Measurements from ENCODE around the gene OR10K2. TPM values are rescaled to one million over a fixed set of nuclear protein-coding genes. Genes with fewer than 3 reads are reported as not detected.
"Not testable (repeated sequence)": the region's sequence is repeated elsewhere in the genome, so short reads cannot be mapped to it uniquely, and the experiment has no call there.

Gene OR10K2, protein sequence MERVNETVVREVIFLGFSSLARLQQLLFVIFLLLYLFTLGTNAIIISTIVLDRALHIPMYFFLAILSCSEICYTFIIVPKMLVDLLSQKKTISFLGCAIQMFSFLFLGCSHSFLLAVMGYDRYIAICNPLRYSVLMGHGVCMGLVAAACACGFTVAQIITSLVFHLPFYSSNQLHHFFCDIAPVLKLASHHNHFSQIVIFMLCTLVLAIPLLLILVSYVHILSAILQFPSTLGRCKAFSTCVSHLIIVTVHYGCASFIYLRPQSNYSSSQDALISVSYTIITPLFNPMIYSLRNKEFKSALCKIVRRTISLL
- total RNA-seq, result not detected
- under 1 TPM in 1 of 8 donors, not detected in 7; 0.31 TPM for polyA plus RNA-seq (ENCODE audit: insufficient read depth in 1 of 8, insufficient read length in 8 of 8, low replicate concordance in 1 of 8)
- long read RNA-seq, donor 1, result 0 reads
- long read RNA-seq, donor 2, result 0 reads
- long read RNA-seq, donor 3, result 0 reads
- long read RNA-seq, donor 4, result 0 reads
- long read RNA-seq, donor 5, result 0 reads
- long read RNA-seq, donor 6, result 0 reads
- long read RNA-seq, donor 7, result 0 reads
- long read RNA-seq, donor 8, result 0 reads
- long read RNA-seq, donor 9, result 0 reads
- long read RNA-seq, donor 10, result 0 reads
- long read RNA-seq, donor 11, result 0 reads

DNA sequence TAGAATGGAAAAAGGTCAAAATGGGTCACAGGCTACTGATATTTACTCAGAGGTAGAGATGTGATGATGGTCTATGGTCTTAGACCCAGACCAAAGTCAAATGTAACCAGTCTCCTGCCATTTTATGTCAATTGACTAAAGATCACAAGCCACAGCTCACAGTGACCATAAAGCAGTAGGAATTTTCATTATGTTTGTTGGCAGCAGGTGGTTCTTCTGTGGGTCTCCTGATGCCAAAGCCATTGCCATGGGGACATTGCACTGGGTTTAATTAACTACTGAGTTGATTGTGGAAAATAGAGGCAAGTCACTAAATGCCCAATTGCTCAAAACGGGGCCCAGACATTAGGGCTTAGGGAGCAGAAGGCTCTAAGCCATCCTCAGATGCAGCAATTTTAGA is at the start of gene OR10K2:
Gene OR10K2, minus strand, starts transcription at position 101 of the 400 bp plus-strand sequence. CDS start 5,371 bp downstream, outside the sequence.
- Histone ChIP-seq H3K4me1 (ENCODE audit: control insufficient read depth, insufficient read depth, low read length) (no peaks in the 10 kb centered on the region), H3K9me3 (replicated peaks; ENCODE audit: control insufficient read depth, low read depth, low read length) (no peaks in the 10 kb centered on the region), H3K4me3 (ENCODE audit: low read length) (no peak within 1 kb of the TSS), H3K27ac (ENCODE audit: low read length) (no peak within 1 kb of the TSS), H3K36me3 (ENCODE audit: control insufficient read depth, insufficient read depth, low read length) (no peaks in the 10 kb centered on the region), H3K27me3 (ENCODE audit: control insufficient read depth, insufficient read depth, low read length) (no peaks in the 10 kb centered on the region)
- DNase-seq, result no peak
- no CpG with 5 or more reads among the region's 1 CpG for WGBS (ENCODE audit: insufficient coverage)

DNA sequence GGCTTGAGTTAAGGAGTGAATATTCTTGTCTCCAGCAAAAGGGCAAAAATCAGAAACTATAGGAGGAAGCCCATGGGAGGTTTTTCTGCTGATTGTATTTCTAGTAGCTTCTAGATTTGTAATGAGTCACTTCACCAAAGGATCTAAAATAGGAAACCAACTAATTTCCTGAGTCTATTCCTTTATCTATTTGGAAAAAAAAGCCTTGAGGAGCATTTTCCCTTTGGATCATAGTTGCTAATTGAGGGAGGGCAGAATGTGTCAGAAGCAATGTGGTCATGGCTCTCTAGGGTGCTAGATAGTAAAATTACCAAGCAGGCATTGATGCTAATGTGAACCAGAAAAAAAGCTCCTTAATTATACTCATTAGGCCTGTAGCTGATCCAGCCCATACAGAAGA is 45.9 kb upstream of the OR10K2 start, which contains the start of gene OR10R2:
Gene OR10R2, plus strand, starts transcription at position 301 of the 400 bp plus-strand sequence. CDS start 106 bp downstream, outside the sequence.
- H3K4me1 ChIP-seq (ENCODE audit: control insufficient read depth, insufficient read depth, low read length), result no peaks in the 10 kb centered on the region
- no peaks in the 10 kb centered on the region for H3K9me3 ChIP-seq (replicated peaks; ENCODE audit: control insufficient read depth, low read depth, low read length)
- DNase-seq, result no peak
- no peak within 1 kb of the TSS for H3K27ac ChIP-seq (ENCODE audit: low read length)
- no peaks in the 10 kb centered on the region for H3K36me3 ChIP-seq (ENCODE audit: control insufficient read depth, insufficient read depth, low read length)
- H3K27me3 ChIP-seq (ENCODE audit: control insufficient read depth, insufficient read depth, low read length), result no peaks in the 10 kb centered on the region
- no peak within 1 kb of the TSS for H3K4me3 ChIP-seq (ENCODE audit: low read length)

DNA sequence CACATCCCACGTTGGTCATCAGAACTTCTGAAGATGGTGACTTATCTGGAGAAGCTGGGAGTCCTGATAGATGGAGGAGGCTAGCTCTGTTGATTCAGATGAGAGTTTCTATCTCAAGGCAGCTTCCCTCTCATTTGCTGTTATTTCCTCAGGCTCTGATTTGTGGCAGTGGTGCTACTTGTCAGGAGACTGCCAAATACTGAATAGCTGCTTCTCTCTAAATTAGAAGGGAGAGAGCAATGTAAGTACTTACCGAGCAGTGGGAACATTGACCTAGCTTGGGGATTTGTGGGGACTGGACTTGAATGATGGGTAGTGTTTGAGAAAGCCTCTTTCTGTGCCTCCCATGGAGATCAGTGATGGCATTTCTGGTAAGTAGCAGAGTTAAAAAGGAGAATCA is 35.5 kb upstream of the OR10K2 start, which contains the start of gene OR10K1:
Gene OR10K1, plus strand, starts transcription at position 301 of the 400 bp plus-strand sequence. CDS start 3,728 bp downstream, outside the sequence.
- H3K27me3 ChIP-seq (ENCODE audit: control insufficient read depth, insufficient read depth, low read length), result no peaks in the 10 kb centered on the region
- no peaks in the 10 kb centered on the region for H3K4me1 ChIP-seq (ENCODE audit: control insufficient read depth, insufficient read depth, low read length)
- H3K36me3 ChIP-seq (ENCODE audit: control insufficient read depth, insufficient read depth, low read length), result no peaks in the 10 kb centered on the region
- no peak within 1 kb of the TSS for H3K27ac ChIP-seq (ENCODE audit: low read length)
- no peak within 1 kb of the TSS for H3K4me3 ChIP-seq (ENCODE audit: low read length)
- DNase-seq, result no peak
- no peaks in the 10 kb centered on the region for H3K9me3 ChIP-seq (replicated peaks; ENCODE audit: control insufficient read depth, low read depth, low read length)
- WGBS (ENCODE audit: insufficient coverage), result 67% methylated on average over 1 of the region's 2 CpGs

DNA sequence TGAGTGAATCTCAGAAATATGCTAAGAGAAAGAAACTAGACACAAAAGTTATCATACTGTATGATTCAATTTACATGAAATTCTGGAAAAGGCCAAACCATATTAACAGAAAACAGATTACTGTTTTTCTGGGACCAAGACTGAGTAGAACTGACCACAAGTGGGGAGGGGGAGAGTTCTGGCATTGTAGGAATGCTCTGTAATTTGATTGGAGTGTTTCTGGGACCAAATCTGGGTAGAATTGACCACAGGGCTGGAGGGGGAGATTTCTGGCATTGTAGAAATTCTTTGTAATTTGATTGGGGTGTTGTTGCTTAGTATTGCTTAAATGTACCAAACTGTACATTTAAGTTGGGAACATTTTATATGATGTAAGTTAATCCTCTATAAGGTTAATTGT is 32.2 kb upstream of the OR10K2 start:
- Histone ChIP-seq H3K4me1 (ENCODE audit: control insufficient read depth, insufficient read depth, low read length) (no peaks in the 10 kb centered on the region), H3K4me3 (ENCODE audit: low read length) (no peak overlapping the region), H3K9me3 (replicated peaks; ENCODE audit: control insufficient read depth, low read depth, low read length) (no peaks in the 10 kb centered on the region), H3K27me3 (ENCODE audit: control insufficient read depth, insufficient read depth, low read length) (no peaks in the 10 kb centered on the region), H3K36me3 (ENCODE audit: control insufficient read depth, insufficient read depth, low read length) (no peaks in the 10 kb centered on the region), H3K27ac (ENCODE audit: low read length) (no peak overlapping the region)
- DNase-seq, result no peak

DNA sequence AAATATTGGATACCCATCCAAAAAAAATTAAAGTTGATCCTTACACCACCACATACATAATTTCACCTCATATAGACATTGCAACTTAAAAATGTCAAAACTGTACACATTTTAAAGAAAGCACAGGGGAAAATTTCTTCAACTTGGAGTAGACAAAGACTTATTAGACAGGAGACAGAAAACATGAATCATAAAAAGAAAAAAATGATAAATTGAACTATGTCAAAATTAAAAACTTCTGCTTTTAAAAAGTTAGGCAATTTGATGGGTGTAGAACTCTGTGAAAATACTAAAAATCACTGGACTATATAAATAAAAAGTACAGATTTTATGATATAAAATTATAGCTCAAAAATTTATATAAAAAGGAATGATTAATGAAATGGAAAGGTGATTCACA is 31.2 kb upstream of the OR10K2 start:
- Histone ChIP-seq H3K9me3 (replicated peaks; ENCODE audit: control insufficient read depth, low read depth, low read length) (no peaks in the 10 kb centered on the region), H3K27me3 (ENCODE audit: control insufficient read depth, insufficient read depth, low read length) (no peaks in the 10 kb centered on the region), H3K4me1 (ENCODE audit: control insufficient read depth, insufficient read depth, low read length) (no peaks in the 10 kb centered on the region), H3K36me3 (ENCODE audit: control insufficient read depth, insufficient read depth, low read length) (no peaks in the 10 kb centered on the region), H3K4me3 (ENCODE audit: low read length) (no peak overlapping the region), H3K27ac (ENCODE audit: low read length) (no peak overlapping the region)
- no peak for DNase-seq

DNA sequence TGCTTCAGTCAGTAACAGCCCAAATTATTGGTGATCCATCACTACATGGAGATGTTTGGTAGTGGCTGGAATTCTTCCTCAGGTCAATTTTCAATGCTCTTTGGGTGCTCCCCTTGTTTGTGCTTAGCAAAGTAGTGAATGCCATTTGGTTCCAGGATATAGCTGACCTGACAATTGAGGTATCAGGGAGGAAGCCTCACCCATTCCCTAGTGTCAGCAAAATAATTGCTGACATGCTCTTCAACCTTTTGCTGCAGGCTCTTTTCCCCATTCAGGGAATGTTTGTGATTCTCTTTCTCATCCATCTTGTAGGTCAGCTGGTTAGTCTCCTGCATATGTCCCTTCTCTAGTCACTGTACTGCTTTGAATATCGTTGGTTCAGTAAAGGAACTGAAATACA is 28.5 kb upstream of the OR10K2 start:
- no peaks in the 10 kb centered on the region for H3K27me3 ChIP-seq (ENCODE audit: control insufficient read depth, insufficient read depth, low read length)
- DNase-seq, result no peak
- no peak overlapping the region for H3K4me3 ChIP-seq (ENCODE audit: low read length)
- H3K36me3 ChIP-seq (ENCODE audit: control insufficient read depth, insufficient read depth, low read length), result no peaks in the 10 kb centered on the region
- WGBS (ENCODE audit: insufficient coverage), result 83% methylated on average over 1 of the region's 1 CpG
- H3K27ac ChIP-seq (ENCODE audit: low read length), result no peak overlapping the region
- H3K4me1 ChIP-seq (ENCODE audit: control insufficient read depth, insufficient read depth, low read length), result no peaks in the 10 kb centered on the region
- H3K9me3 ChIP-seq (replicated peaks; ENCODE audit: control insufficient read depth, low read depth, low read length), result no peaks in the 10 kb centered on the region

DNA sequence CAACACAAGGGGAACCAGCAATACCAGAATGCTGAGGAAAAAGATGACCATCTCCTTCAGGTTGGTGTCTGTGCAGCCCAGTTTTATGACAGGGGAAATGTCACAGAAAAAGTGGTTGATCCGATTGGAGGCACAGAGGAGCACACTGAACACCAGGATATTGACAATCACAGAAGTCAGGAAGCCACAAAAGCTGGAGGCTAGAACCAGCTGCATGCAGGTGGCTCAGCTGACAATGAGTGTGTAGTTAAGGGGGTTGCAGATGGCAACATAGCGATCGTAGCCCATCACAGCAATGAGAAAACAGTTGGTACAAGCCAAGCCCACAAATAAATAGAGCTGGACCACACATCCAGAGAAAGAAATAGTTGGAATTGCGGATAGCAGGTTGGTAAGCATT is 19.3 kb upstream of the OR10K2 start:
- 72% methylated on average over 4 of the region's 4 CpGs for WGBS (ENCODE audit: insufficient coverage)
- H3K4me3 ChIP-seq (ENCODE audit: low read length), result no peak overlapping the region
- no peak overlapping the region for H3K27ac ChIP-seq (ENCODE audit: low read length)
- no peak for DNase-seq
- H3K36me3 ChIP-seq (ENCODE audit: control insufficient read depth, insufficient read depth, low read length), result no peaks in the 10 kb centered on the region
- H3K27me3 ChIP-seq (ENCODE audit: control insufficient read depth, insufficient read depth, low read length), result no peaks in the 10 kb centered on the region
- no peaks in the 10 kb centered on the region for H3K4me1 ChIP-seq (ENCODE audit: control insufficient read depth, insufficient read depth, low read length)
- H3K9me3 ChIP-seq (replicated peaks; ENCODE audit: control insufficient read depth, low read depth, low read length), result no peaks in the 10 kb centered on the region

DNA sequence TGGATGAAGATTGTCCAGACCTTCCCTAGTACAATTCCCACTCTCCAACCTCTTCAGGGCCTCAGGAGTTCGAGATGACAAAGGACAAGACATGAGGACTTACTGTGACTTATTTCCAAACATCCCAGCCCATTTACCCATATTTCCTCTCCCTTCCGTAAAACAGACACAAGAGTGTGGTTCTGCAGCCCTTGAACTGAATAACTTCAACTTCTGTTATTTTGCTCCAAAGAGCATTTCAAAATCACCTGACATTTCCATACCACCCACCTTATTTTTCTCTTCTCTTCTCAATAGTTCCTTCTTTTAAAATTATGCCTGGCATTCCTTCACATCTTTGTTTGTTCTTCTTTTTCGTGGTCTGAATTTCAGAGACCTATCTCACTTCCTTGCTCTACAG is 8.7 kb upstream of the OR10K2 start:
- no peaks in the 10 kb centered on the region for H3K9me3 ChIP-seq (replicated peaks; ENCODE audit: control insufficient read depth, low read depth, low read length)
- WGBS (ENCODE audit: insufficient coverage), result 29% methylated on average over 3 of the region's 3 CpGs
- H3K27ac ChIP-seq (ENCODE audit: low read length), result no peak overlapping the region
- no peaks in the 10 kb centered on the region for H3K4me1 ChIP-seq (ENCODE audit: control insufficient read depth, insufficient read depth, low read length)
- no peak for DNase-seq
- H3K36me3 ChIP-seq (ENCODE audit: control insufficient read depth, insufficient read depth, low read length), result no peaks in the 10 kb centered on the region
- H3K4me3 ChIP-seq (ENCODE audit: low read length), result no peak overlapping the region
- H3K27me3 ChIP-seq (ENCODE audit: control insufficient read depth, insufficient read depth, low read length), result no peaks in the 10 kb centered on the region

DNA sequence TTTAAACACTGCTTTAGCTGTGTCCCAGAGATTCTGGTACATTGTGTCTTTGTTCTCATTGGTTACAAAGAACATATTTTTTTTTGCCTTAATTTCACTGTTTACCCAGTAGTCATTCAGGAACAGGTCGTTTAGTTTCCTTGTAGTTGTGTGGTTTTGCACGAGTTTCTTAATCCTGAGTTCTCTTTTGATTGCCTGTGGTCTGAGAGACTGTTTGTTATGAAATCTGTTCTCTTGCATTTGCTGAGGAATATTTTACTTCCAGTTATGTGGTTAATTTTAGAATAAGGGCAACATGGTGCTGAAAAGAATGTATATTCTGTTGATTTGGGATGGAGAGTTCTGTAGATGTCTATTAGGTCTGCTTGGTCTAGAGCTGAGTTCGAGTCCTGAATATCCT is 4.1 kb upstream of the OR10K2 start:
- H3K9me3 ChIP-seq (replicated peaks; ENCODE audit: control insufficient read depth, low read depth, low read length); H3K36me3 ChIP-seq (ENCODE audit: control insufficient read depth, insufficient read depth, low read length); DNase-seq; H3K4me1 ChIP-seq (ENCODE audit: control insufficient read depth, insufficient read depth, low read length); H3K27me3 ChIP-seq (ENCODE audit: control insufficient read depth, insufficient read depth, low read length); H3K4me3 ChIP-seq (ENCODE audit: low read length); H3K27ac ChIP-seq (ENCODE audit: low read length): not testable (repeated sequence)
- no CpG with 5 or more reads among the region's 3 CpGs for WGBS (ENCODE audit: insufficient coverage)

DNA sequence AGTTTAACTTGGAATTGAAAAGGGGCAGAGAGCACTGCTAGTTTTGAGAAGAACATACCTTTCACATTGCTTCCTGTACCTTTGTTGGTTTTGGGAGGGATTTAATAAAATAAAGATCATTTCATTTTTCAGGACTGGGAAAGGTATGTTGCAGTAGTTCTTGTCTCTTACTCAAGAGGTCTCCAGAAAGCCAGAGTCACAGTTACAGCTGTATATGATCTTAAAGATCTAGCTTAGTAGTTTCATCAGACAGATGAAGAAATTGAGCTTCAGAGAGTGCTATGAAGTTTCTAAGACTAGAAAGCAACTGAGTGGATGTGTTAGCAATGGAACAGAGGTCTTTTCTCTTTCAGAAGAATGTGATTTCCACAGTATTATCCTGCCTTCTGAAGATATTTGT is 1.0 kb downstream of the OR10K2 start:
- no peak overlapping the region for H3K4me3 ChIP-seq (ENCODE audit: low read length)
- H3K27me3 ChIP-seq (ENCODE audit: control insufficient read depth, insufficient read depth, low read length), result no peaks in the 10 kb centered on the region
- no peaks in the 10 kb centered on the region for H3K4me1 ChIP-seq (ENCODE audit: control insufficient read depth, insufficient read depth, low read length)
- no peak overlapping the region for H3K27ac ChIP-seq (ENCODE audit: low read length)
- DNase-seq, result no peak
- no peaks in the 10 kb centered on the region for H3K9me3 ChIP-seq (replicated peaks; ENCODE audit: control insufficient read depth, low read depth, low read length)
- no peaks in the 10 kb centered on the region for H3K36me3 ChIP-seq (ENCODE audit: control insufficient read depth, insufficient read depth, low read length)
